Placental epithelial cell (primary cell): ENCODE results near the gene SLC9A7. TPM values are rescaled to one million over a fixed set of nuclear protein-coding genes. Genes with fewer than 3 reads are reported as not detected.

ENCODE experiments used
- small RNA-seq: library from RNA; depleted of rRNA; stranded (forward); fragments of <200 nt; gene quantifications from one replicate; pipeline ENCODE3, GENCODE V24; 2012
- total RNA-seq: library from RNA; depleted of rRNA; stranded (reverse); fragments of >200 nt; gene quantifications from 2 replicates; pipeline ENCODE4 v1.2.3, GENCODE V29; 2012

SLC9A7 gene
- total RNA-seq = under 0.01 TPM in 2 replicates

DNA sequence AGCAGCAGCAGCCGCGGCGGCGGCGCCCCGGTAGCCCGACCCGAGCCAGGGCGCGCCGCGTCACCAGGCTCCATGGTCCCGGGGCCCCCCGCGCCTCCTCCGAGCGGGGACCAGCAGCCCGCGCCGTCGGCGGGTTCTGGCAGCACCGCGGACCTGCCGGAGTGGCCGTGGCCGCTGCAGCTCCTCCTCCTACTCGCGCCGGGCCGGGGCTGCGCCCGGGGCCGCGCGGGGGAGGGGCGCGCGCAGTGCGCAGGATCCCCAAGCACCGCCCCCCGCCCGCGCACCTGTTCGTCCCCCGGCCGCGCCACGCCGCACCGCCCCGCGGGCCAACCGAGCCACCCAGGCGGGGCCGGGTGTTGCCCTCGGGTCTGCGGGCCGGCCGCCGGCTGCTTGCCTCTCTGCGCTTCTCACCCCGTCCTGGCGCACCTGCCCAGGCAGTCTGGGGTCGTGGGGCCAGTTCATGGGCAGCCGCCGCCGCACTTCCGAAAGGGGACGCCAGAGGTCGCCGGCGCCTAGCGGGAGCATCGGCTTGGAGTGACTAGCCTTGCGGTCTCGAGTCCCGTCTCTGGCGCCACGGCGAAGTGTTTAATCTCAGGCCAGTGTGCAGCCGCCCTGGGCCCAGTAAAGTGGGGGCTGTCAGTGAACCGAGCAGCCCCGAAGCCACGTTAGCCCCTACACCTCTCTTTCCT is at the start of gene SLC9A7:
Gene SLC9A7 (minus strand): TSS at position 163 of the 689 bp plus-strand sequence. CDS start 89 bp downstream, at position 74.

DNA sequence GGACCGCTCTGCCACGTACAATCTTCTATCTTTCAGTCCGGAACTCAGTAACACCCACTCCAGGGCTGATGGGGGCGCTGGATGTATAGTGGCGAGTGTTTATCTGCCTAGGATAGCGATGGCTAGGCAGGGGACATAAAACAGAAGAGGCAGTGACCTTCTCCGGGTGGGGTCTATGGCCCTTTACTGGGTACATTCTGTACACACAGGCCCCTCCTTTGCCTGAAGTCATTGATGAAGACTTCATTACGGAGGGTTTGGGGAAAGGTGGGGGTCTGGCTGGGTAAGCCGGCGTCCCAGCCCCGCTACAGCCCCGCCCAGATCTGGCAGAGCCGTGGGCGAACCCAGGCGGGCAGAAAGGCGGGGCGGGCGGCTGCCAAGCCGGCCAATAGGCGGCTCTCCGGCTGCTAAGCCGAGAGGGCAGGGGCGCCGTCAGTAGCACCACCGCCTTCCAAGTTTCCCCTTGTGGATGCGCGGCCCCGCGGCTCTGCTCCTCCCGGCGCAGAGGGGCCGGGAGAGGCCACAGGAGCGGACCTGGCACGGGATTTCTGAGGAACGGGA is 185.5 kb downstream of the SLC9A7 start, which contains the start of gene CHST7:
Gene CHST7 (plus strand): TSS at position 435 of the 561 bp plus-strand sequence. CDS start 167 bp downstream, outside the sequence.

Small RNA genes within 50 kb of the gene (small RNA-seq; reads per million reads assigned to genes)
- not detected for gene RF00017

Other genes starting within 250 kb of the SLC9A7 start
- gene ZNF674, start 213.7 kb downstream of the SLC9A7 start, total RNA-seq = 4.3 and 6.4 TPM in 2 replicates
- gene CHST7, start 185.4 kb downstream of the SLC9A7 start, total RNA-seq = 0.79 and 2.3 TPM in 2 replicates
- gene RP2, start 77.9 kb upstream of the SLC9A7 start, total RNA-seq = 8.6 and 12.4 TPM in 2 replicates
- gene JADE3, start 153.3 kb upstream of the SLC9A7 start, total RNA-seq = 6.2 and 8.2 TPM in 2 replicates